Activated CD4-positive, alpha-beta T cell treated with anti-CD3 and anti-CD28 coated beads, Interleukin-2, amount 10 ng/mL, durations not matched to agents 24 days and 14 days (primary cell): ENCODE measurements around the gene CCDC175. TPM values are rescaled to one million over a fixed set of nuclear protein-coding genes. Genes with fewer than 3 reads are reported as not detected.
A peak's percentile ranks its signal among the peaks of the same experiment; 100 is the strongest.

ENCODE experiments used
- DNase-seq: peaks from one replicate; pipeline ENCODE4 v3.0.0; 2022
- H3K27ac Mint-ChIP-seq: one replicate; pipeline ENCODE4 v1.8.0; 2022; ENCODE audit warnings: mild to moderate bottlenecking, mixed read lengths
- H3K27me3 Mint-ChIP-seq: one replicate; pipeline ENCODE4 v1.8.0; 2022; ENCODE audit warnings: mixed read lengths
- H3K36me3 Mint-ChIP-seq: one replicate; pipeline ENCODE4 v1.8.0; 2022; ENCODE audit warnings: low read depth, mild to moderate bottlenecking, mixed read lengths
- H3K4me1 Mint-ChIP-seq: one replicate; pipeline ENCODE4 v1.8.0; 2021; ENCODE audit warnings: mixed read lengths
- H3K4me3 Mint-ChIP-seq: one replicate; pipeline ENCODE4 v1.8.0; 2022; ENCODE audit warnings: mild to moderate bottlenecking, moderate library complexity, mixed read lengths
- H3K9me3 Mint-ChIP-seq: one replicate; pipeline ENCODE4 v1.8.0; 2021; ENCODE audit warnings: mixed read lengths
- intact Hi-C: fragments of 100-400 bp; cut with micrococcal nuclease; formaldehyde crosslinking; loops from one replicate; pipeline ENCODE4 v1.15.1; 2023
- total RNA-seq: library from RNA; stranded (reverse); gene quantifications from 2 replicates; pipeline ENCODE4 v1.2.3, GENCODE V29; 2022

The CCDC175 gene
- not detected in 2 replicates for total RNA-seq

DNA sequence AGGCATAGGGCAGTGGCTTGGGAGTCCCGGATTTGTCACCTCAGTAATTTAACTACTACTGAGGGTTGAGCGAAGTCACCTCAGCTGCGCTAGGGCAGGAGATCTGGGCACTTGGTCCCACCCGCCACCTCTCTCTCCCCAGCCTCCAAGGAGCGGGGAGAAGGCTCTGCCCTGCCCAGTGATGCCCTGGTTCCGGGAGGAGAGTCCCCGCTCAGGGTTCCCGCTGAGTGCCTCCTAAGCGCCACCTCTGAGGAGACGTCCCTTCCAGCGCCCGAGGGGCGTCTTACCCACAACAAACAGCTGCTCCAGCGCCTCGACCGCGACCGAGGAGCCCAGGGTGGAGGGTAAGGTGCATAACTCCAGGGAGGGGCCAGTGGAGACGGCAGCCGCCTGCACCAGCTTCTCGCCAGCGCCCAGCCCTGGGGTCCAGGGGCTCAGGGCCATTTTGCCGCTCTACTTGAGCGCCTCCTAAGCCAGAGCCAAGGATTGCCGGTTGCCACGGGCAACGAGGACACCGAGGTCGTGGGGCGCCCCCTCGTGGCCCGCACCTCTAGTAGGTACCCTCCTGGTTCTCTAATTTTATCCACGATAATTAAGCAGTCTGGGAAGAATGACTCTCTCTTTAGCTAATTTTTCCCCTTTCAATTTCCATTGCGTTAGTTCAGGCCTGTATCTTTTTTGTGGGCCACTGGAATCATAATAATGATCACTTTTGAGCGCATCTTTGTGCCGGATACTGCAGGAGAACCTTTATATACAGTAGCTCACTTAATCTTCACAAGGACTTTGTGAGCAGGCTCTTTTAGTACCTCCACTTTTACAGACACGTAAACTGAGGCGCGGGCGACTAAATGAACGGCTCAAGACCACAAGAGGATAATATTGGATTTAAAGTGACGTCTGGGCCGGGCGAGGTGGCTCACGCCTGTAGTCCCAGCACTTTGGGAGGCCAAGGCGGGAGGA is at the start of gene CCDC175:
Gene CCDC175, minus strand, starts transcription at position 481 of the 963 bp plus-strand sequence. Its CDS starts 37 bp downstream, at position 444.
- Mint-ChIP-seq H3K36me3 (no peaks in the 10 kb centered on the region), H3K9me3 (no peaks in the 10 kb centered on the region), H3K27ac (no peak within 1 kb of the TSS), H3K4me3 (peak within 1 kb of the TSS; percentile 81), H3K4me1 (peaks cover 4% of the 10 kb centered on the region), H3K27me3 (peaks cover 35% of the 10 kb centered on the region)
- peak; percentile 93 for DNase-seq
- intact Hi-C loops, result loop anchor here (1.0 kb wide), 2 partner anchors 69 to 449 kb away; no protein-coding TSS in a partner anchor

DNA sequence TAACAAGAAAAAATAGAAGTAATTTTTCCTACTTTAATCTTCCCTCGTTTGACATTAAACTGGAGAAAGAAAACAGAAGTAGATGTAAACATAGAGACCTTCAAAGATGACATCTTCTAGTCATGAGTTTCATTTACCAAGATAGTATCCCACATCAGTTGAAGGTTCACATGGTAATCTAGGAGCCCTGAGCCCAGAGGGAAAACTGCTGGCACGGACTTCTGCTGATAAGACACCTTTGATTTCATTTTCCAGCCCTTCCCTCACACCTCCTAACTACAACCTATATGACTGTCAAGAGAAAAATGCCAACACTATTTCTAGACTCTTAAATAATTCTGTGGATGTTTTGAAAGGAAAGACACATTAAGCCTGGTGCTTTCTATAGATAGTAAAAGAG is 46.0 kb upstream of the CCDC175 start:
- no peaks in the 10 kb centered on the region for H3K36me3 Mint-ChIP-seq
- H3K4me1 Mint-ChIP-seq, result no peaks in the 10 kb centered on the region
- H3K27me3 Mint-ChIP-seq, result peaks cover 5% of the 10 kb centered on the region
- no peak overlapping the region for H3K27ac Mint-ChIP-seq
- no peaks in the 10 kb centered on the region for H3K9me3 Mint-ChIP-seq
- intact Hi-C loops, result no loop called here
- DNase-seq, result no peak
- H3K4me3 Mint-ChIP-seq, result no peak overlapping the region

DNA sequence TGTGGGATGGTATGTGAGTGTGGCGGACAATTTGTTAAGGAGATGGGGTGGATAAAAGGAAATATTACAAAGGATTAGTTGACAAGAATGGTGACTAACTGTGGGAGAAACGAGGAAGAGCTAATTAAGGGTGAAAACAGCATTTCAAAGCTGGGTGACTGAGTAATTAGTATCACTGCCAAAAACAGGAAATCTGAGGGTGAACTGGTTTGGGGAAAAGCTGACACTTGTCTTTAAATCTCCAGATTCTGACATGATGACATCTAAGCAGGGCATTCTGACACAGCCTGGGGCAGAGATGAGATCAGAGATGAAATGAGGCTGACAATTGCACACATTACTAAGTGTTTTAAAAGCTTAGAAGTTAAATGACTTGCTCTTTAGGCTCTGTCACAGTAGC is 42.4 kb upstream of the CCDC175 start:
- DNase-seq, result peak; percentile 26
- no peak overlapping the region for H3K4me3 Mint-ChIP-seq
- no peak overlapping the region for H3K27ac Mint-ChIP-seq
- intact Hi-C loops, result no loop called here
- no peaks in the 10 kb centered on the region for H3K9me3 Mint-ChIP-seq
- no peaks in the 10 kb centered on the region for H3K36me3 Mint-ChIP-seq
- H3K4me1 Mint-ChIP-seq, result no peaks in the 10 kb centered on the region
- H3K27me3 Mint-ChIP-seq, result peaks cover 2% of the 10 kb centered on the region

DNA sequence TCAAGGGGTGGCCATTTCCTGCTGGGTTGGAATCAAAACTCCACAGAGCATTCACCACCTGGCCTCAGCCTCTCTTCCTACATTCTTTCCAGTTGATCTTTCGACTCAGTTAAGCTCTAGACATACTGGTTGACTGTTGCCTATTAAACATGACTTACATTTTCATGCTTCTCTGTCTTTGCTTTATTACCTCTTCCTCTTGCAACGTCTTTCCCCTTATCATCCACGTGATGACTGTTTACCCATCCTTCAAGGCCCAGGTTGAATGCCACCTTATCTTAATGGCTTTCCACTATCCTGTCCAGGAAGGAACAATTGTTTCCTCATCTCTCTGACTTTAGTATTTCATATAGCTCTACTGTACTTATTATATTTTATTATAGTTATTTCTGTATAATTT is 24.4 kb upstream of the CCDC175 start:
- Mint-ChIP-seq H3K9me3 (no peaks in the 10 kb centered on the region), H3K4me3 (no peak overlapping the region), H3K4me1 (no peaks in the 10 kb centered on the region), H3K36me3 (no peaks in the 10 kb centered on the region), H3K27me3 (peaks cover 14% of the 10 kb centered on the region), H3K27ac (no peak overlapping the region)
- DNase-seq, result no peak
- intact Hi-C loops, result loop anchor here (10.0 kb wide), 1 partner anchor 636 kb away; no protein-coding TSS in a partner anchor

DNA sequence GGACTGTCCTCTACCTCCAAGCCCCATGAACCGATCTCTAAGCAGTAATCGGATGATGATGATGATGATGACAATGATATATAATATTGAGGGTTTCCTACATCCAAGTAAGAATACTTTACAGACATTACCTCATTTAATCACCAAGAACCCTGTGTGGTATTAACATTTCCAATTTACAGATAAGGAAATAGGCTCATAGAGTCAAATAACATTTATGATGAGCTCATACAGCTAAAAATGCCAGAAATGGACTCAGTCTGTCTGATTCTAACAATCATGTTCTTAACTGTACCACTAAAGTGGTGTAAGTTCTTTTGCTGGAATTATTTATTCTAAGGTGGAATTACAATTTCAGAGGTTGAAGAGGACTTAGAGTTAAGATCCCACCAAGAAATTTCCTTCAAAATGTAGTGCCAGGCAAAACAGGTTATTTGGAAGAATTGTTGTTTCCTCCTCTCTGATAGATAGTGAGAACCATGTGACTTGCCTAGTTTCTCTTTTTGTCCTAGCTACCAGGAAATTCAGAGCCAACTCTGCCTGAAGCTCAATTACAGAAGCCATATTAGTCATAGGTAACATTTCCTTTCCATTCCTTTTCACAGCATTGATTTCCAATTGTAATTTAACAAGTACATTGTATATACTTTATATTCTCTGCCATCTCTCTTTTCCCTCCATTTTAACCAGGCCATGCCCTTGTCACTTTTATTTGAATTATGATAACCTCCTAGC is 23.8 kb upstream of the CCDC175 start:
- no peaks in the 10 kb centered on the region for H3K36me3 Mint-ChIP-seq

DNA sequence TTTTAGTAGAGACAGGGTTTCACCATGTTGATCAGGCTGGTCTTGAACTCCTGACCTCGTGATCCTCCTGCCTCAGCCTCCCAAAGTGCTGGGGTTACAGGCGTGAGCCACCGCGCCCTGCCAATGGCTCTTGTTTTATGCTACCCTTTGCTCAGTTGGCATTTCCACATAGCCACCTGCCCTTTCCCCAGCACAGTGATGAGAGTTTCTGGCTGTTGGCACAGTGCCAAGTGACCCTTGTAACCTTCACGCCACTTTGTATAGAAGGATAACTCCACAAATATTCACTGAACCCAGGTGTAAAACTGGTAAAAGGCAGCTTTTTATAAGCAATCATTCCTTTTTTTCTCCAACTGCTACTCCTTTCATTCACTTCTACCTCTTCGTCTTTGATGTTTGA is 18.5 kb upstream of the CCDC175 start:
- Mint-ChIP-seq H3K4me1 (no peaks in the 10 kb centered on the region), H3K9me3 (no peaks in the 10 kb centered on the region), H3K27ac (no peak overlapping the region), H3K27me3 (peaks cover 14% of the 10 kb centered on the region), H3K4me3 (no peak overlapping the region), H3K36me3 (no peaks in the 10 kb centered on the region)
- intact Hi-C loops, result no loop called here
- no peak for DNase-seq

More for the DNA sequence above, 23.8 kb upstream of the CCDC175 start:
- no peaks in the 10 kb centered on the region for H3K9me3 Mint-ChIP-seq
- no peak for DNase-seq
- H3K27ac Mint-ChIP-seq, result no peak overlapping the region
- no peaks in the 10 kb centered on the region for H3K4me1 Mint-ChIP-seq
- peaks cover 14% of the 10 kb centered on the region for H3K27me3 Mint-ChIP-seq
- intact Hi-C loops, result loop anchor here (10.0 kb wide), 1 partner anchor 636 kb away; no protein-coding TSS in a partner anchor
- H3K4me3 Mint-ChIP-seq, result no peak overlapping the region

DNA sequence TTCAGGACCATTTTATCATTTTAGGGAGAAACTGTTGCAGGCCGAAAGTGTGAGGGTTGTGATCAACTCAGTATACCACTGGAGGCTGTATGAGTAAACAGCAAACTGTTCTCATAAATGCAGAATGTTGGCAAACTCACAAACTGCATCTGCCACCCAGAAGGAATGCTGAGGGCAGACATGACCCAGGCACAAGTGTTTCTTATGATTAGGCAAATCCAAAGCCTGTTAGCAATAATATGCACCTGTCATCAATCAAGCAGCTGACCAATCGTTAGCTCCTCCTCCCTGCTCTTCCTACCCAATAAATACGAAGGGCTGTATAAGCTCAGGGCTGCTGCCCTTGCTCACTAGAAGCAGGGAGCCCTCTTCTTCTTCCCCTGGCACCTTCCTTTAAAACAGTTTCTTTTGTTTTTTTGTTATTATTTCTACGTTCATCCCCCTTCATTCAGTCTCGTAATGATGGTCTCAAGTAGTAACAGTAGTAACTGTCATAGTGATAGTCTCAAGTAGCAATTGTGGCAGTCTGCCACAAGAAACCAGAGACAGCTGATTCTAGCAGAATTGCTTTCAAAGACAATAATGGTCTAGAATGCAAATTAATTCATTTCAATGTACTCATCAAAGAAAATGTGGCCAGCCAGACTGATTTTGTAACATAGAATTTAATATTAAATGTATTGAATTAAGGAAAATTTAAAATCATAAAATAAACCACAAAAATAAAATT is 15.2 kb upstream of the CCDC175 start:
- Mint-ChIP-seq H3K4me1 (no peaks in the 10 kb centered on the region), H3K27ac (no peak overlapping the region), H3K9me3 (no peaks in the 10 kb centered on the region), H3K36me3 (no peaks in the 10 kb centered on the region), H3K27me3 (no peaks in the 10 kb centered on the region), H3K4me3 (no peak overlapping the region)
- intact Hi-C loops, result no loop called here
- no peak for DNase-seq

DNA sequence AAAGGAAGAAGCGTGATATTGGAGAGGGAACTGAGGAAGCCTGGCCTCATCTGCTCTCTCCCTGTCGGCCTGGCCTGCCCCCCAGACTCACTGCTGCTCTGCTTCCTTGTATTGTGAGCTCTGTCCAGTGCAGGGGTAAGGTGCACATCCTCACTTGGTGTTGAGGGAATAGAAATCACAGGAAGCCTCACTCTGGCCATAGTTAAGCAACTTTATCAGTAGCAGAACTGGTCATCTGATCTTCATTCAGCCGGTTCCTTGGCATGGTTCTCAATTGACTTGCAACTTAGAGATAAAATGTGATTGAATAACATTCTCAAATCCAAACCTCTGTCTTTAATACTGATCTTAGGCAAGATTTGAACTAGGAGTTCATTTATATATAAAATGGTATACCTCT is 11.5 kb upstream of the CCDC175 start:
- peaks cover 4% of the 10 kb centered on the region for H3K4me1 Mint-ChIP-seq
- intact Hi-C loops, result loop anchor here (10.0 kb wide), 1 partner anchor 597 kb away; no protein-coding TSS in a partner anchor

DNA sequence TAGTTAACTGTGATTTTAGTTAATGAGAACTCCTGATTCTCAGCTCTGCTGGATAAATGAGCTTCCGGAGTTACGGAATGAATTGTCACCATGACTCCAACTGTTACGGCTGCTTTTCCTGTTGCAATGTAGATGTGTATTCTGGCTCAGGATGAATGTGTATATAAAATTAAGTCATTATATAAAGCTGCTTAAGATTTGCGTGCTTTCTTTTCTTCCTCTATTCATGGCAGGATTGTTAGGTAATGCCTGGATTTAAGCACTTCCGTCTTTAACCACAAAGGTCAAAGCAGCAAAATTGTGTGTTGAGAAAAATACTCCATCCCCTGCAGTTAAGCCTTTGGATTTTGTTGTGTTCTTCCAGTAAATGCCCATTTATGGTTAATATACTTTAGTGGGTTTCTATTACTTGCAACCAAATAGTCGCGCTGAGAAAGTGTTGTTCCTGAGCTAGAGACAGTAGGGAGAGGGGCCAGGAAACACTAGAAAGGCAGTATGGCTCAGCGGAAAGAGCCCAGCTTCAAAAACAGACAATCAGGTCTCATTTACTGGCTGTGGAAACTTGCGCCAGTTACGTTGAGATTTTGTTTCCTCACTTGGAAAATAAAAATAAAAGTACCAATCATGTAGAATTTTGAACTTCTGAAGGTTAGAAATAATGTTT is 9.4 kb upstream of the CCDC175 start:
- Mint-ChIP-seq H3K4me1 (peaks cover 4% of the 10 kb centered on the region), H3K27ac (no peak overlapping the region), H3K27me3 (no peaks in the 10 kb centered on the region), H3K9me3 (no peaks in the 10 kb centered on the region), H3K36me3 (no peaks in the 10 kb centered on the region), H3K4me3 (peak overlapping the region; percentile 77)
- intact Hi-C loops, result loop anchor here (10.0 kb wide), 1 partner anchor 599 kb away; no protein-coding TSS in a partner anchor
- DNase-seq, result peak; percentile 50

More for the DNA sequence above, 11.5 kb upstream of the CCDC175 start:
- Mint-ChIP-seq H3K4me3 (no peak overlapping the region), H3K27me3 (no peaks in the 10 kb centered on the region), H3K36me3 (no peaks in the 10 kb centered on the region), H3K27ac (no peak overlapping the region), H3K9me3 (no peaks in the 10 kb centered on the region)
- no peak for DNase-seq

DNA sequence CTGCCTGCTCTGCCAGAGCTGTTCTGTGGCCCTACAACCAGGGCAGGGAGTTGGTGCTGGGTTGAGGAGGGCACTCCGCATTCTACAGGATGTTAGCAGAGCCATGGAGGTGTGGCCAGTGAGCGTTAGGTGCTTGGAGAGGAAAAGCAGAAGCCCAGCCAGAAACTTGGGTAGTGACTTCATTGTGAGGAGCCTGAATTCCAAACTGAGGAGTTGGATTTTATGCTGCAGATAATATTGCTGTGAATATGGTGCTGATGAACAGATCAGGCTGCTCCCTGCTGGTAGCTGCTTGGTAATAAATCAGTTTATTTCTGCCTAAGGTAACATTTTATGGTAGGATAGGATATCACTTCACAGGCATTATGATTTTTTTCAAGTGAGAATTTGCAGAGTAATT is 7.1 kb upstream of the CCDC175 start:
- no peaks in the 10 kb centered on the region for H3K36me3 Mint-ChIP-seq
- H3K9me3 Mint-ChIP-seq, result no peaks in the 10 kb centered on the region
- no peak for DNase-seq
- intact Hi-C loops, result loop anchor here (10.0 kb wide), 1 partner anchor 601 kb away; no protein-coding TSS in a partner anchor
- H3K27me3 Mint-ChIP-seq, result no peaks in the 10 kb centered on the region
- H3K4me3 Mint-ChIP-seq, result no peak overlapping the region
- H3K4me1 Mint-ChIP-seq, result peaks cover 4% of the 10 kb centered on the region
- no peak overlapping the region for H3K27ac Mint-ChIP-seq

DNA sequence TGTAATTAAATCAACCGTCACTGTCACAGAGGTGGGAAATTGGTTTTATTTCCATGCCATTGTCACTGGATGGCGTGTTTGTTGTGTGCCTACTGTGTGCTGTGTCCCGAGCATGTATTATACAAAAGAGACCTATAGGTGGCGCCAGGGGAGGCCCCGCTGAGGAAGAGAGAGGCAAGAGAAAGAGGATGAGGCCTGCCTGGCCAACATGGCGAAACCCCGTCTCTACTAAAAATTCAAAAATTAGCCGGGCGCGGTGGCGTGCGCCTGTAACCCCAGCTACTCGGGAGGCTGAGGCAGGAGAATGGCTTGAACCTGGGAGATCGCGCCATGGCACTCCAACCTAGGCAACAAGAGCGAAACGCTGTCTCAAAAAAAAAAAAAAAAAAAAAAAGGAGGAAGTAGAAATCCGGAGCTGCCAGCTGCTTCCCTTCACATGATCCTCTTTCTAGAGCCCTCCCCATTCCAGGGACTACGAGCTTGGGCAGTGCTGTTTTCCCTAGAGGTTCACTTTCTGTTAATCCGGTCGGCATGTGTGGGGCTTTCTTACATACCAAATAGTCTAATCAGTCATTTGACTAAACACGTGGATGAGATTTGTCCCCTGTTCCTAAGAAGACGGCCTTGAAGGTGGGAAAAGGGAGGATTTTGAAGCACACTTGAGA is 6.4 kb upstream of the CCDC175 start:
- Mint-ChIP-seq H3K27me3 (peaks cover 4% of the 10 kb centered on the region), H3K4me3 (no peak overlapping the region), H3K4me1 (peaks cover 4% of the 10 kb centered on the region), H3K36me3 (no peaks in the 10 kb centered on the region), H3K27ac (no peak overlapping the region), H3K9me3 (no peaks in the 10 kb centered on the region)
- intact Hi-C loops, result loop anchor here (10.0 kb wide), 1 partner anchor 602 kb away; no protein-coding TSS in a partner anchor
- no peak for DNase-seq

DNA sequence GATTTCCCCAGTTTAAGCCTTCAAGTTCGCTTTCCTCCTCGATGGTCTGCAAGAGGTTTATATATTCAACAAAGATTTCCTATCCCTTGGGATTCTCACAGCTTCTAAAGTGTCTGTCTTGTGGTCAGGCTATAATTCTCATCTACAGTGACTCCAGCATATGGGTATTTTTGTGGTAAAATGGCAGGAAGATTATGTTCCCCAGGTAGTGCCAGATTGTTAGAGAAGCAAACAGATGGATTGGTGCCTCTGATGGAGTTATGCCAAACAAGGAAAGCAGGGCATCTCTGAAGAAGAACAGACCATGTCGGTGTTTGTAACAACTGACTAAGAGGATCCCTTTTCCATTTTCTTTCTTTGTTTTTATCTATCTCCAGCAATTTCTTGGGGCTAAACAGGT is 5.5 kb upstream of the CCDC175 start:
- Mint-ChIP-seq H3K36me3 (no peaks in the 10 kb centered on the region), H3K4me1 (peaks cover 4% of the 10 kb centered on the region), H3K9me3 (no peaks in the 10 kb centered on the region), H3K4me3 (no peak overlapping the region), H3K27me3 (peaks cover 7% of the 10 kb centered on the region), H3K27ac (no peak overlapping the region)
- no peak for DNase-seq
- intact Hi-C loops, result loop anchor here (10.0 kb wide), 1 partner anchor 603 kb away; no protein-coding TSS in a partner anchor
